GM12878 (cell line): Measurements from ENCODE around the gene PHLDA3. TPM values are rescaled to one million over a fixed set of nuclear protein-coding genes. Genes with fewer than 3 reads are reported as not detected.

Source experiments
- ATAC-seq: fragments of 200-7000 bp; cut with Tn5 transposase; 3 replicates; pipeline ENCODE4 v1.9.1; 2020; ENCODE audit warnings: mild to moderate bottlenecking, moderate library complexity
- BruUV-seq: library from RNA; stranded (reverse); fragments of 400-500 nt; replicated peaks from 2 replicates; lab custom pipeline; 2021; lab: Mats Ljungman, UMichigan
- CTCF ChIA-PET: fragments of 300-600 bp; sonication (Branson Sonifier 250); formaldehyde crosslinking; extraction: SDS; loops from one replicate; lab custom pipeline; 2021; ENCODE audit warnings: inconsistent platforms; lab: Yijun Ruan, JAX
- POLR2A ChIA-PET: fragments of 350-600 bp; formaldehyde crosslinking; extraction: SDS; loops from one replicate; lab custom pipeline; 2021; ENCODE audit warnings: inconsistent platforms; lab: Charles Lee
- RAD21 ChIA-PET: fragments of 300-600 bp; sonication (Branson Sonifier 250); formaldehyde crosslinking; loops from one replicate; lab custom pipeline; 2023; ENCODE audit warnings: antibody characterized with exemption; ENCODE audit not compliant: unreplicated experiment; lab: Charles Lee
- SMC1A ChIA-PET: fragments of 300-600 bp; sonication (Branson Sonifier 250); formaldehyde crosslinking; loops from one replicate; lab custom pipeline; 2023; ENCODE audit not compliant: unreplicated experiment, uncharacterized antibody; lab: Charles Lee
- DNase-seq: peaks from one replicate; pipeline ENCODE4 v3.0.0-alpha.2; 2011; ENCODE audit warnings: low read depth, low spot score
- FAIRE-seq: peaks from 3 replicates; lab custom pipeline; 2011; peaks lifted over from hg19 to GRCh38; lab: Jason Lieb, UNC
- H2AFZ ChIP-seq: 2 replicates; pipeline ENCODE4 v1.6.0; 2011; ENCODE audit warnings: low read depth, low read length, control low read depth; ENCODE audit not compliant: control insufficient read depth
- H3K27ac ChIP-seq: 2 replicates; pipeline ENCODE4 v1.5.1; 2011; ENCODE audit warnings: control low read depth; ENCODE audit not compliant: control insufficient read depth, insufficient read depth
- H3K27me3 ChIP-seq, 2 experiments: replicated peaks in 1 of 2; 2 replicates each; pipeline versions ENCODE4 v1.6.0 to v1.6.1; 2011; ENCODE audit warnings: low read length in 1 of 2; ENCODE audit not compliant: control insufficient read depth in 2 of 2, insufficient read depth in 2 of 2
- H3K36me3 ChIP-seq, 2 experiments: 2 replicates each; pipeline ENCODE4 v1.5.1; 2011; ENCODE audit warnings: low read length in 1 of 2; ENCODE audit not compliant: control insufficient read depth in 2 of 2, insufficient read depth in 2 of 2
- H3K4me1 ChIP-seq: 2 replicates; pipeline ENCODE4 v1.6.1; 2011; ENCODE audit warnings: mild to moderate bottlenecking, low read length, moderate library complexity, mixed read lengths; ENCODE audit not compliant: control insufficient read depth, insufficient read depth
- H3K4me2 ChIP-seq: 2 replicates; pipeline ENCODE4 v1.6.0; 2011; ENCODE audit warnings: control low read depth; ENCODE audit not compliant: control insufficient read depth, insufficient read depth
- H3K4me3 ChIP-seq: fragments of 200-600 bp; sonication (generic); 2 replicates; pipeline ENCODE4 v1.5.1; 2016
- H3K79me2 ChIP-seq: 2 replicates; pipeline ENCODE4 v1.6.0; 2011; ENCODE audit warnings: low read length; ENCODE audit not compliant: control insufficient read depth, insufficient read depth
- H3K9ac ChIP-seq: 2 replicates; pipeline ENCODE4 v1.8.0; 2011; ENCODE audit warnings: low read length, control low read depth, mixed read lengths; ENCODE audit not compliant: control insufficient read depth, insufficient read depth
- H3K9me3 ChIP-seq: replicated peaks from 3 replicates; pipeline ENCODE4 v1.5.1; 2011; ENCODE audit warnings: mild to moderate bottlenecking, low read length; ENCODE audit not compliant: control insufficient read depth, insufficient read depth
- H4K20me1 ChIP-seq: 2 replicates; pipeline ENCODE4 v1.6.0; 2011; ENCODE audit not compliant: control insufficient read depth, insufficient read depth
- IKZF1 ChIP-seq: fragments of 450-650 bp; conservative IDR thresholded peaks from 2 replicates; pipeline ENCODE4 v1.6.1; 2017; ENCODE audit warnings: antibody characterized with exemption, mild to moderate bottlenecking
- IRF4 ChIP-seq: IDR thresholded peaks from 2 replicates; pipeline ENCODE4 v1.6.1; 2011; ENCODE audit warnings: low read depth, low read length
- MEF2B ChIP-seq: fragments of 450-650 bp; IDR thresholded peaks from 2 replicates; pipeline ENCODE4 v1.6.1; 2018; ENCODE audit warnings: mild to moderate bottlenecking, moderate library complexity; ENCODE audit not compliant: partially characterized antibody, poor library complexity, severe bottlenecking
- WGBS: methylation state at CpG from one replicate; pipeline ENCODE4 v1.1.6; 2016; ENCODE audit warnings: low lambda C conversion rate; ENCODE audit not compliant: insufficient replicate concordance, insufficient coverage; ENCODE audit errors: missing lambda C conversion rate; 5-methylcytosine and 5-hydroxymethylcytosine counted together
- in situ Hi-C: fragments of 300-500 bp; cut with MboI; formaldehyde crosslinking; loops from 9 replicates; pipeline ENCODE4 v1.14.3; 2018; ENCODE audit warnings: mixed read lengths
- intact Hi-C: fragments of 100-400 bp; cut with micrococcal nuclease; formaldehyde crosslinking; loops from one replicate; pipeline ENCODE4 v1.14.2; 2022; ENCODE audit not compliant: unreplicated experiment
- polyA plus RNA-seq, 11 experiments: library from polyadenylated mRNA; depleted of rRNA in 4 of 11; unstranded in 6 of 11; stranded (reverse) in 5 of 11; fragments of >200 nt; fragmentation: Nextera tagmentation in 4 of 11; fragmentation: Illumina TruSeq in 1 of 11; extraction: Ambion mirVana in 4 of 11; extraction: Trizol in 1 of 11; gene quantifications; 1 replicate in 1 of 11; 2 replicates in 10 of 11; pipeline versions ENCODE4 v1.2.1 to v1.2.3, GENCODE V29; 2011 to 2016; ENCODE audit warnings: inconsistent platforms in 2 of 11, missing spikeins in 2 of 11, low read depth in 1 of 11
- total RNA-seq, 4 experiments: library from RNA; depleted of rRNA in 3 of 4; stranded (reverse); fragments of >200 nt in 3 of 4; fragmentation: Illumina TruSeq in 1 of 4; extraction: Trizol in 1 of 4; gene quantifications; 2 replicates each; pipeline versions ENCODE4 v1.2.1 to v1.2.3, GENCODE V29; 2013 to 2021
- TF ChIP-seq, protein P1 (sequence below), 3 experiments: IDR thresholded peaks in 2 of 3; conservative IDR thresholded peaks in 1 of 3; 2 replicates each; pipeline ENCODE4 v1.5.1; 2011; ENCODE audit warnings: low read depth in 3 of 3, low read length in 3 of 3, mild to moderate bottlenecking in 3 of 3, control low read depth in 2 of 3, moderate library complexity in 2 of 3, inconsistent platforms in 1 of 3, mixed read lengths in 1 of 3; ENCODE audit not compliant: control insufficient read depth in 2 of 3, insufficient read depth in 1 of 3; ENCODE audit errors: extremely low read depth in 1 of 3

PHLDA3 gene
- total and polyA plus RNA-seq, 10 of the 15 experiments (the other 5 are each of a cell fraction or from before 2014, with no cell fraction given) = 0.60 to 57.4 (median 21.8) TPM

GRCh38 chr1:201422436-201423030 is 46.5 kb downstream of the PHLDA3 start:
- BruUV-seq = no TSS peak
- CTCF ChIA-PET = interaction anchor here (0.7 to 5.0 kb wide), 3 partner anchors 13 to 36 kb away, joined by 3 to 25 read pairs (median 4); no protein-coding TSS in a partner anchor
- FAIRE-seq = no peak

More at GRCh38 chr1:201422436-201423030, 46.5 kb downstream of the PHLDA3 start:
- Histone ChIP-seq H2AFZ (no peak overlapping the region), H3K4me2 (no peak overlapping the region), H3K27ac (no peak overlapping the region), H3K9me3 (no peaks in the 10 kb centered on the region; the same call in 2 of the 3 replicates), H3K79me2 (no peaks in the 10 kb centered on the region), H3K27me3 (no peaks in the 10 kb centered on the region; a peak in 1 of 4 replicates), H3K36me3 (no peaks in the 10 kb centered on the region), H3K9ac (no peak overlapping the region), H3K4me3 (no peak overlapping the region), H3K4me1 (peaks cover 12% of the 10 kb centered on the region), H4K20me1 (no peaks in the 10 kb centered on the region)
- SMC1A ChIA-PET = interaction anchor here (1.5 to 2.0 kb wide), 2 partner anchors 9 to 16 kb away, joined by 4 to 14 read pairs; no protein-coding TSS in a partner anchor
- ATAC-seq (peak; percentile 28), DNase-seq (no peak)
- WGBS = 8% methylated on average over 6 of the region's 6 CpGs
- RAD21 ChIA-PET = interaction anchor here (1.1 to 2.5 kb wide), 2 partner anchors 13 kb away, joined by 3 to 10 read pairs; no protein-coding TSS in a partner anchor
- POLR2A ChIA-PET = no interaction called here
- in situ Hi-C loops = no loop called here
- TF ChIP-seq MEF2B (peak; percentile 79), IKZF1 (peak; percentile 24; the same call in 1 of the 2 replicates), IRF4 (no peak)
- TF ChIP-seq, protein P1, sequence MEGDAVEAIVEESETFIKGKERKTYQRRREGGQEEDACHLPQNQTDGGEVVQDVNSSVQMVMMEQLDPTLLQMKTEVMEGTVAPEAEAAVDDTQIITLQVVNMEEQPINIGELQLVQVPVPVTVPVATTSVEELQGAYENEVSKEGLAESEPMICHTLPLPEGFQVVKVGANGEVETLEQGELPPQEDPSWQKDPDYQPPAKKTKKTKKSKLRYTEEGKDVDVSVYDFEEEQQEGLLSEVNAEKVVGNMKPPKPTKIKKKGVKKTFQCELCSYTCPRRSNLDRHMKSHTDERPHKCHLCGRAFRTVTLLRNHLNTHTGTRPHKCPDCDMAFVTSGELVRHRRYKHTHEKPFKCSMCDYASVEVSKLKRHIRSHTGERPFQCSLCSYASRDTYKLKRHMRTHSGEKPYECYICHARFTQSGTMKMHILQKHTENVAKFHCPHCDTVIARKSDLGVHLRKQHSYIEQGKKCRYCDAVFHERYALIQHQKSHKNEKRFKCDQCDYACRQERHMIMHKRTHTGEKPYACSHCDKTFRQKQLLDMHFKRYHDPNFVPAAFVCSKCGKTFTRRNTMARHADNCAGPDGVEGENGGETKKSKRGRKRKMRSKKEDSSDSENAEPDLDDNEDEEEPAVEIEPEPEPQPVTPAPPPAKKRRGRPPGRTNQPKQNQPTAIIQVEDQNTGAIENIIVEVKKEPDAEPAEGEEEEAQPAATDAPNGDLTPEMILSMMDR (IDR thresholded peaks at IDR 0.05 in 2 of 3, conservative IDR thresholded peaks at IDR 0.05 in 1 of 3; ENCODE audit: control insufficient read depth in 2 of 3, extremely low read depth in 1 of 3, insufficient read depth in 1 of 3, low read depth in 3 of 3, low read length in 3 of 3) = no peak
- intact Hi-C loops = no loop called here
